GM21390 (cell line): Measurements from ENCODE around the gene MAPK14.

Experiments used
- ATAC-seq: cut with Tn5 transposase; IDR thresholded peaks from one replicate; pipeline ENCODE4 v1.9.1; 2021; ENCODE audit not compliant: unreplicated experiment

Gene MAPK14

DNA sequence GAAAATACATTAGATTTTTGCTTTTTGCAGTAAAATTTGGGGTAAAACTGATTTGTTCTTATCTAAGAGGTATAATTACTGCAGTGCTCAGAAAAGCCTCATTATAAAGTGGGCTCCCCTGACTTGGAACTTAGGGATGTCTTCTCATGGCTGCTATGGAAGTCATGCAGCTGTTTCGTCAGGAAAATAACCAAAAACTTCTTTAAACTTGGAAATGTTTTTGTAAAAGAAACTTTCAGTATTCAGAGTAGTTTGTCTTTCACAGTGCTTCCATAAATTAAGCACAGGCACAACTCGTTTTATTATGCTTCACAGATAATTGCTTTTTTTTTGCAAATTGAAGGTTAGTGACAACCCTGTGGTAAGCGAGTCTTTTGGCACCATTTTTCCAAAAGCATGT lies 6.8 kb downstream of the MAPK14 start:
- no peak for ATAC-seq

GRCh38 chr6:36035225-36035624 lies 7.6 kb downstream of the MAPK14 start:
- no peak for ATAC-seq

DNA sequence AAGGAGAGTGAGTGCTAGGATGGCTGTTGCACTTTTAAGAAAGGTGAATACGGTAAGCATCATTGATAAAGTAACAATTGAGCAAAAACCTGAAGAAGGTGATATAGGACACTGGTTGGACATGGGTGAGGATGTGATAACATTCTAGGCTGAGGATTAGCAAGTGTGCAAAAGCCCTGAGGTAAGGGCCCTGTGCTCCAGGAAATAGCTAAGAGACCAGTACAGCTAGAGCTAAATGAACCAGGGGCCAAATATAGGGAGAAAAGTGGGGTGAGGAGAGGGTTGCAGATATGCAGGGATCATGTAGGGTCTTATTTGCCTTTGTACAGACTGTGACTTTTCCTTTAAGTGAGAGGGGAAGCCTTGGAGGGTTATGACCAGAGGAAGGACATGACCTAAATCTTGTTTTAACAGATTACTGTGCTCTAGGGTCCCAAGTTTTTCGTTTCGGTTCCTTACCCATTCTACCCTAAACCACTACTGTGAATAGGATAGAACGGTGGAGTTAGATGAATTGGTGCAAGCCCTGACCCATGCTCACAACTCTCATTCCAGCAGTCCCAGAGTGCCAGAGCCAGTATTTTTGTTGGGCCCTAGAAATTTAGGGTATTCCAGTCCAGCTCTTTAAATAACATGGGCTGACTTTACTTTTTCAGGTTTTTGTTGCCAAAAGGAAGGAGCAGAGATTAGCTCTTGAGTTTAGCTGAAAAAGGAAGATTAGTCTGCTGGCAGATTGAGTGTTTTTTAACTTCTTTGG lies 10.7 kb downstream of the MAPK14 start:
- no peak for ATAC-seq

DNA sequence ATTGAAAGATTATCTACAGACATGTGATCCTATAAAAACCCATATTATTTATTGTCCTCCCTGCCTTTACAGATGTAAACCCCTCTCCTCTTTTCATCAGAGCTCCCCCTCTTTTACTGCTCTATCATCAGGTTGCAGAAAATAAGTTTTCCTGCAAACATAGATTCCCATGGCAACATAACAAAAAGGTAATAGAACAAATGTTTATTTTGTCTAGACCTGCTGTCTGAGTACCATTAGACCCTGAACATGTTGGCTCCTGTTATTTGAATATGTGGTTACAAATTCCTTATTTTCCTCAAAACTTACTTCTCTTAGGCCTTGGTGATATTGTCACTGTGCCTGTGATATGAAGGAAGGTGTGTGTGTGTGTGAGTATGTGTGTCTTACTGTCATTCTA lies 11.5 kb downstream of the MAPK14 start:
- ATAC-seq = no peak

- ATAC-seq = no peak
Measured at GRCh38 chr6:36040958-36041357, 13.3 kb downstream of the MAPK14 start.

GRCh38 chr6:36042618-36043260 lies 15.1 kb downstream of the MAPK14 start:
- no peak for ATAC-seq

DNA sequence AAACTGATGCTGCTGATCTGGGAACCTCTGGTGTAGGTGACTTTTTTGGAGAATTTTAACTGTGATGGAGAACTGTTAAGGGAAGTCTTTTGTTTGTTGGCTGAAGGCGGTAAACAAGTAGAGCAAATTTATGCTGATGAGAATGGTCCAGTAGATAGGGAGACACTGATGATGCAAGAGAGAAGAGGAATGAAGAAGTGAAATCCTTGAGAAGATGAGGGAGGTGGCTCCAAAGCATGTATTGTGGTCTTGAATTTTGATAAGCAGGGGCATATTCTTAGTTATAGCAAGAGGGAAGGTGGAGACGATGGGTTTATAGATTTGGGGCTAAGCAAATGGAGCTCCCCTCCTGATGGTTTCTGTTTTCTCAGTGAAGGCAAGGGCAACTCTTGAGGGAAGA lies 22.0 kb downstream of the MAPK14 start:
- ATAC-seq = no peak

DNA sequence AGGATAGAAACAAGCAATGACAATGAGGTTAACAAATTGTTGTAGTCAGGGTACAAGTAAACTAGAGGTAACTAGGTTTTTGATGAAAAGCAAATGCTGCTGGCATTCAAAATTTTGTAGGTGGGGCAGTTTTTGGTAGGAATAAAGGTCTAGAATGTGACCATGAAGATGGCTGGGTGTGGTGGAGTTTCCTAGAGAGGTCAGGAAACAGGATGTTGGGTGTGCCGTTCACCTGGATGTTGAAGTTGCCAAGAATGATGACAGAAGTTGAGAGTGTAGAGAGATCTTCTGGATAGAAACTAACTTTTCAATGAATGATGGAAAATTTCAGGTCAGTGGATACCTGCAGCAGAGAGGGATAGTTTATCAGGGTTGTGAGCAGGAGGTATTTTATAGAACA lies 22.7 kb downstream of the MAPK14 start:
- no peak for ATAC-seq

DNA sequence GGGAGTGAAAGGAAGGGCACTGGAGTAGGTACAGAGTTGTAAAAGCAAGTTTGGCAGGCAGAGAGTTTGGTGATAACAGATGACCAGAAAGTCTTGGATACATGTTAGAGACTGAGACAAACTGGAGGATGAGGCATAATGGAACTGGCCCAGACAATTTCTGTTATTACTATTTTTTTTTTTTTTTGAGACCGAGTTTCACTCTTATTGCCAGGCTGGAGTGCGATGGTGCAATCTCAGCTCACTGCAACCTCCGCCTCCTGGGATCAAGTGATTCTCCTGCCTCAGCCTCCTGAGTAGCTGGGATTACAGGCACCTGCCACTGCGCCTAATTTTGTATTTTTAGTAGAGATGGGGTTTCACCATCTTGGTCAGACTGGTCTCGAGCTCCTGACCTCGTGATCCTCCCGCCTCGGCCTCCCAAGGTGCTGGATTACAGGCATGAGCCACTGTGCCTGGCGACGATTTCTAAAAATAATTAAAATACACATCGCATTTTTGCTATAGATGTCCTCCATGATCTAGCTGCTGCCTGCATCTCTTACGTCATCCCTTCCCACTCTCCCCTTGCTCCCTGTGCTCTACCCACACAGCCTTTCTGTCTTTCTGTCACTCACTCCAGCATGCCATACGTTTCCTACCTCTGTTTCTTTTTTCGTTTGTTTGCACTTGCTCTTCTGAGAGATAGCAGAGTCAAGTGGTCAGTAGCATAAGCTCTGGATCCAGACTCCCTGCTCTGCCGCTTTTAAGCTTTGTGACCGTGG lies 23.5 kb downstream of the MAPK14 start:
- ATAC-seq = no peak

- ATAC-seq = no peak
Measured at GRCh38 chr6:36052097-36052496, 24.5 kb downstream of the MAPK14 start.

DNA sequence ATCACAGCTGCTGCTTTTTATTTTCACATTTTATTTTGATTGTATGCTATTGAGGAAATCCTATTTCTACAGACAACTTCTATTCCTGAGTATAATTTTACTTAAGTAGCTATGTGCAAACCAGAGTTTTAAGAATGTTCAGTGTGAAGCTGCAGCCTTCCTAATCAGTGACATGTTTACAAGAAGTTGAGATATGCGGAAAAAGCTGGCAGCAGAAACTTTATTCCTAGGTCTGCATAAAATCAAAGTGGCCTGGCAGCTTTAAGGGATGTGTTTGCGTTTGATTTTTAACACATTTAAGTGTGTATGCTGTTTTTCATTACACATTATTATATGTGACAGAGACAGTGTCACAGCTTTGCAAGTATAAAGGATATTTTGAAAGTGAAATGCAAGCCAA lies 26.3 kb downstream of the MAPK14 start:
- no peak for ATAC-seq

DNA sequence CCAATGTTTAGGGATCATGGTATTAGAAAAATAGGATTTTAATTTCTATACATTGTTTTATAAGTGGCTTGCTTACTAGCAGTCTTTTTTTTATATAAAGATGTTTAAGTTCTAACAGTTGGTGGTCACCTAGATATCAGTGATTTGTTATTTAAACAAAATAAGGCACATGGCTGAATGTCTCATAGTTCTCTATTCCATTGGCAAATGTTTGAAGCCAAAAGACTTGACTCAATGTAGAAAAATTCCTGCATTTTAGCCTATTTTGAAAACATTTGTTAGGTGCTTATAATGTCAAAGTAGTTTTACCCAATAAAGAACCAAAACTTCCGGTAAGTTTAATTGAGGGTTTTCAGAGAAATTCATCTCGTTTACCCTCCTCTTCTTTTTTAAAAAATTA lies 26.8 kb downstream of the MAPK14 start:
- no peak for ATAC-seq

DNA sequence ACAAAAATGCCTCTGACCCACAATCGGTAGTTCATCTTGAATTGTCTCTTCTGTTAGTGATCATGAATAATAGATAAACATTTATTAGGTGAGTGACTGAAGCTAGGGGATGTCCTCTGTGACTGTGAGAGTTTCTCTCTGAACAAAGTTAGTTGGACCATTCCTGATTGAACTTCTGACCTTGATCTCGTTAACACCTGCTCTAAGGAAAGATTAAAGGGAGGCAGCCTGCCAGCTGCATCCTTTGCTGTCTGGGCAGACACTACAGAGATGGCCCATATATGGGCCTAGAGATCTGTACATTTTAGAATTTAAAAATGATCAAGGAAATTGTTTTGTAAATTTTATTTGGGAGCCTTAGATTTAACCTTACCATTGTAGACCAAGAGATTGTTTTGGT lies 27.3 kb downstream of the MAPK14 start:
- no peak for ATAC-seq

DNA sequence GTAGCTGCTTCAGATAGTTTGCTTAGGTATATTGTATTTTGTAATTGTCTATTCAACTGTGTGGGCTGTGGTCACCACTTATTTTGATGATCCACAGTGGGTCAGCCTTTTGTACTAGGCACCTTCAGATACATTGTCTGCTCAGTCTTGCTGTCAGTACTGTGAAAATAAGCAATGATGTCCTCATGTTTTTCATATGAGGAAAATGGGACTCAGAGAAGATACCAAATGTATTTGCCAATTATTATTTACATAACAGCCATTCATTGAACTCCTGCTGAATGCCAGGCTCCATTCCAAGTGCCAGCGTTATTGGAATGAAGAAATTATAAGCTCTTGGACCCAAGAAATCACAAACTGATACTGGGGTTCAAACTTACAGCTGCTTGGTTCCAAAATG lies 28.6 kb downstream of the MAPK14 start:
- ATAC-seq = no peak

DNA sequence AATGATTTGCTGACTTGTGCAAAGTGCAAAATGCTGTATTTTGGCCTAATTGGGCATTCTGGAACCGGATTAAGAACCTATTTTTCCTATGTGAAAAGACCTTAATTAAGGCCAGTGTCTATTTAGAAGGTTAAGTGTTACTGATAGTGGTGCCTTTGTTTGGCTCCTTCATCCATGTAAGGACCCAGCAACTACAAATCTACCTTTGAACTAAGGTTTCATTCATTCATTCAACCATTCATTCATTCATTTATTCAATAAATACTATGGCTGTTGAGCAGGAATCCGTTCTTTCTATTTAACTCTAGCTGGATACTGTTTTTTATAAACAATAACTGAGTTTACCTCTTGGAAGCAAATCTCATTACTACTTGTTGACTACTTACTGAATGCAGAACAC lies 33.6 kb downstream of the MAPK14 start:
- no peak for ATAC-seq

- no peak for ATAC-seq
Measured at GRCh38 chr6:36062247-36062646, 34.6 kb downstream of the MAPK14 start.

DNA sequence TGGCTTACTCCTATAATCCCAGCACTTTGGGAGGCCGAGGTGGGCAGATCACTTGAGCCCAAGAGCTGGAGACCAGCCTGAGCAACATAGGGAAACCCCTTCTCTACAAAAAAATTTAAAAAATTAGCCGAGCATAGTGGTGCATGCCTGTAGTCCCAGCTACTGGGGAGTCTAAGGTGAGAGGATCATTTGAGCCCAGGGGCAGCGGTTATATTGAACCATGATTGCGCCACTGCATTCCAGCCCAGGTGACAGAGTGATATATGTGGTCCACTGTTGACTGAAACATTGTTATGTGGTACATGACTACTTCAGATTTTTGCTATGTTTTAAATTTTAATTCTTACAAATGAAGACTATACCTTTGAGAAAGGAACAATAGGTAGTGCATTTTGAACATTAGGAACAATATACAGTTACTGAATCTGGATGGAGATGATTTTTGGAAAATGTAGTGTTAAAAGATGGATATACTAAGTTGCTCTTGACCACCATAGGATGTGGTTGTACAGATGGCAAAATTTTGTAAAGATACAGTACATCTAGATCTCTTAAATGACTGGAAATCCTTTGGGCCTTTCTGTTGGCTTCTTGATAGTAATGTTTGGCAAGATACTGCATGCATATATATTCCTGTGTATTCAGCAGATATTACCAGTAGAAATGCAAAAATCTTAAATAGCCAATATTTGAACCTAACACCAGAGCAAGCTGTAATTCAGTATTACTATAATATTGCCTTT lies 35.9 kb downstream of the MAPK14 start:
- ATAC-seq = no peak

DNA sequence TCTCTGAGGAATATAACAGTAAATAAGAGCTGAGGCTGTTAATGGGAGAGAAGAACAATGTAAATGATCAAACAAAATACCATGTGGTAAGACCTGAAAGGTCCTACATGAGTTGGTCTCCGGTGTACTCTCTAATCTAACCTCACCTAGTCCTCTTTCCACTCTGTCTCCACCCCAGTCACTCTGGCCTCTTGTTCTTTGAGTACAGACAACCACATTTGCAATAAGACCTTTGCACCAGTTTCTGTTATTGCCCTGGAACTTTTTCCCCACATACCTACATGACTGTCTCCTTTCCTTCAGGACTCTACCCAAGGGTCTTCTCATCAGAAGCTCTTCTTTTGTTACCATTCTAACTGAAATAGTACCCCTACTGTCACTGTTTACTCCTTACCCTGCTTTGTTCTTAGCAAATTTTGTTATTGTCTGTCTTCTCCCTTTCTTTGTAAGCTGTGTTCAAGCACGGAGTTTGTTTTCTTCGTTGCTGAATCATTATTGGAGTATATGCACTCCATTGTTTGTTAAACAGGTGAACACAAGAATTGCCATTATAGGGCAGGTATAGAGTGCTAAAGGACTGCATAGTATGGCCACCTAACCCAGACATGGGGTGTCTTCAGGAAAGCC lies 37.3 kb downstream of the MAPK14 start:
- no peak for ATAC-seq

GRCh38 chr6:36065916-36066315 lies 38.3 kb downstream of the MAPK14 start:
- no peak for ATAC-seq

GRCh38 chr6:36066817-36067216 lies 39.2 kb downstream of the MAPK14 start:
- no peak for ATAC-seq
